ENCODE results near the gene LAMA4.

The LAMA4 gene

GRCh38 chr6:112198582-112198981 lies 55.8 kb downstream of the LAMA4 start:
- TF ChIP-seq ZFP30 (CRISPR knock-in tag; IDR thresholded peaks at IDR 0.05) (no peak), PPARA (CRISPR knock-in tag; IDR thresholded peaks at IDR 0.05; ENCODE audit: borderline replicate concordance) (no peak), ZC3H10 (CRISPR knock-in tag; IDR thresholded peaks at IDR 0.05) (no peak), GLIS3 (CRISPR knock-in tag; IDR thresholded peaks at IDR 0.05) (no peak), SNAI2 (CRISPR knock-in tag; IDR thresholded peaks at IDR 0.05) (no peak), TCF4 (CRISPR knock-in tag; IDR thresholded peaks at IDR 0.05; ENCODE audit: borderline replicate concordance) (no peak), ZNF70 (CRISPR knock-in tag; IDR thresholded peaks at IDR 0.05) (no peak), OSR1 (CRISPR knock-in tag; IDR thresholded peaks at IDR 0.05) (no peak), POU6F1 (CRISPR knock-in tag; IDR thresholded peaks at IDR 0.05; ENCODE audit: borderline replicate concordance, low read depth) (no peak)
- TF ChIP-seq, protein P1, sequence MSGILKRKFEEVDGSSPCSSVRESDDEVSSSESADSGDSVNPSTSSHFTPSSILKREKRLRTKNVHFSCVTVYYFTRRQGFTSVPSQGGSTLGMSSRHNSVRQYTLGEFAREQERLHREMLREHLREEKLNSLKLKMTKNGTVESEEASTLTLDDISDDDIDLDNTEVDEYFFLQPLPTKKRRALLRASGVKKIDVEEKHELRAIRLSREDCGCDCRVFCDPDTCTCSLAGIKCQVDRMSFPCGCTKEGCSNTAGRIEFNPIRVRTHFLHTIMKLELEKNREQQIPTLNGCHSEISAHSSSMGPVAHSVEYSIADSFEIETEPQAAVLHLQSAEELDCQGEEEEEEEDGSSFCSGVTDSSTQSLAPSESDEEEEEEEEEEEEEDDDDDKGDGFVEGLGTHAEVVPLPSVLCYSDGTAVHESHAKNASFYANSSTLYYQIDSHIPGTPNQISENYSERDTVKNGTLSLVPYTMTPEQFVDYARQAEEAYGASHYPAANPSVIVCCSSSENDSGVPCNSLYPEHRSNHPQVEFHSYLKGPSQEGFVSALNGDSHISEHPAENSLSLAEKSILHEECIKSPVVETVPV (CRISPR knock-in tag; IDR thresholded peaks at IDR 0.05) = no peak

DNA sequence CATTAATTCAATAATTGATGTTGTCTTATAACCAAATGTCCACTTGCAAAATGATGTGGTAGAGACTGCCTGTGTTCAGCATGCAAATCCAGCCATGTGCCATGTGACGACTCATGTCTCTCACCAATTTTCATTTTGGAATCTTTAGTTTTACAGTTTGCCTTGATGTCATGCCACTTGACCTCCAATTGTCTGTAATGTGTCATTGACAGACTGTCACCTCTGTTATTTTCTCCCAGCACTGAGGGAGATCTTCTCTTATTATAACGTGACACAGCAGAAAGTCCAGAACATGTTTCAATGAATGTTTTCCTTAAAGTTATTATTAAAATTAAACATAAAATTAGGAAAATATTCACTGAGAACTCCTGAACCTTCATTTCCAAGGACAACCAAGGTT lies 56.7 kb downstream of the LAMA4 start:
- TF ChIP-seq, protein P2, sequence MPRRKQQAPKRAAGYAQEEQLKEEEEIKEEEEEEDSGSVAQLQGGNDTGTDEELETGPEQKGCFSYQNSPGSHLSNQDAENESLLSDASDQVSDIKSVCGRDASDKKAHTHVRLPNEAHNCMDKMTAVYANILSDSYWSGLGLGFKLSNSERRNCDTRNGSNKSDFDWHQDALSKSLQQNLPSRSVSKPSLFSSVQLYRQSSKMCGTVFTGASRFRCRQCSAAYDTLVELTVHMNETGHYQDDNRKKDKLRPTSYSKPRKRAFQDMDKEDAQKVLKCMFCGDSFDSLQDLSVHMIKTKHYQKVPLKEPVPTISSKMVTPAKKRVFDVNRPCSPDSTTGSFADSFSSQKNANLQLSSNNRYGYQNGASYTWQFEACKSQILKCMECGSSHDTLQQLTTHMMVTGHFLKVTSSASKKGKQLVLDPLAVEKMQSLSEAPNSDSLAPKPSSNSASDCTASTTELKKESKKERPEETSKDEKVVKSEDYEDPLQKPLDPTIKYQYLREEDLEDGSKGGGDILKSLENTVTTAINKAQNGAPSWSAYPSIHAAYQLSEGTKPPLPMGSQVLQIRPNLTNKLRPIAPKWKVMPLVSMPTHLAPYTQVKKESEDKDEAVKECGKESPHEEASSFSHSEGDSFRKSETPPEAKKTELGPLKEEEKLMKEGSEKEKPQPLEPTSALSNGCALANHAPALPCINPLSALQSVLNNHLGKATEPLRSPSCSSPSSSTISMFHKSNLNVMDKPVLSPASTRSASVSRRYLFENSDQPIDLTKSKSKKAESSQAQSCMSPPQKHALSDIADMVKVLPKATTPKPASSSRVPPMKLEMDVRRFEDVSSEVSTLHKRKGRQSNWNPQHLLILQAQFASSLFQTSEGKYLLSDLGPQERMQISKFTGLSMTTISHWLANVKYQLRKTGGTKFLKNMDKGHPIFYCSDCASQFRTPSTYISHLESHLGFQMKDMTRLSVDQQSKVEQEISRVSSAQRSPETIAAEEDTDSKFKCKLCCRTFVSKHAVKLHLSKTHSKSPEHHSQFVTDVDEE (CRISPR knock-in tag; IDR thresholded peaks at IDR 0.05) = no peak
- TF ChIP-seq ISL1 (CRISPR knock-in tag; IDR thresholded peaks at IDR 0.05) (no peak), CSDC2 (CRISPR knock-in tag; IDR thresholded peaks at IDR 0.05) (no peak)
- TF ChIP-seq, protein P3, sequence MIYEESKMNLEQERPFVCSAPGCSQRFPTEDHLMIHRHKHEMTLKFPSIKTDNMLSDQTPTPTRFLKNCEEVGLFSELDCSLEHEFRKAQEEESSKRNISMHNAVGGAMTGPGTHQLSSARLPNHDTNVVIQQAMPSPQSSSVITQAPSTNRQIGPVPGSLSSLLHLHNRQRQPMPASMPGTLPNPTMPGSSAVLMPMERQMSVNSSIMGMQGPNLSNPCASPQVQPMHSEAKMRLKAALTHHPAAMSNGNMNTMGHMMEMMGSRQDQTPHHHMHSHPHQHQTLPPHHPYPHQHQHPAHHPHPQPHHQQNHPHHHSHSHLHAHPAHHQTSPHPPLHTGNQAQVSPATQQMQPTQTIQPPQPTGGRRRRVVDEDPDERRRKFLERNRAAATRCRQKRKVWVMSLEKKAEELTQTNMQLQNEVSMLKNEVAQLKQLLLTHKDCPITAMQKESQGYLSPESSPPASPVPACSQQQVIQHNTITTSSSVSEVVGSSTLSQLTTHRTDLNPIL (CRISPR knock-in tag; IDR thresholded peaks at IDR 0.05; ENCODE audit: low read depth) = no peak
- no peak for ATAC-seq

More at GRCh38 chr6:112198582-112198981, 55.8 kb downstream of the LAMA4 start:
- ATAC-seq = no peak

DNA sequence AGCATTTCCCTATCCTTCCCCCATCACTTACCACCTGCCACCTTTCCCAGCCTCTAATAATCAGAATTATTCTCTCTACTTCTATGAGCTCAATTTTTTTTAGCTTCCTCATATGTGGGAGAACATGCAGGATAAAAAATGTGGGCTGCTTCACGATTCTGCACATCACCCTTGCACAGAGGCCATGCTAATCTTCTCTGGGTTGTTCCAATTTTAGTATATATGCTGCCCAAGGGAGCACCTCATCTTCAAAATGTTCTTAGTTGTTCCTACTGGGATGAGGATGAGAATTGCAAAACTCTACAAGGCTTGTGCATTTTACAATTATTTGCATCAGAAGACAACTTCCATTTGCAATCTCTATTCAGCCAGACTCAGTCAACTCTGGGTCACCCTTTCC lies 58.1 kb downstream of the LAMA4 start:
- TF ChIP-seq ARNTL (CRISPR knock-in tag; IDR thresholded peaks at IDR 0.05; ENCODE audit: borderline replicate concordance, low read depth) = no peak
- no peak for TF ChIP-seq ZNF565 (CRISPR knock-in tag; conservative IDR thresholded peaks at IDR 0.05; ENCODE audit: low read depth)
- ATAC-seq = no peak

DNA sequence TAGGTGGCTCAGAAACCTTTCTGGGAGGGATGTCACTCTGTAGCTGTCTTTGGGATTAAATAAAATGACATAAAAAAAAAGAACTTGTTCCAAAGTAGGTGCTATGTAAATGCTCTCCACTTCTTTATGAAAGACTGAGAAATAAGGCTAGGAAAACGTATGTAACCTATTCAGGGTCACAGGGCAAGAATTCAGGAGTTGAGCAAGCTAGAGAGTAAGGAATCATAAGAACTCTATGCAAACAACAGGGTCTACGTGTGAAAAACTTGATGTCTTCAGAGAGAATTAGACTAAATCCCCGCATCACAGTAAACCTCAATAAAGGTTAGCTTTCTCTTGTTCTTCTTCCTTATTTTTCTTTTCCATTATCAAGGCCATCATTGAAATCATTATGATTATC lies 59.2 kb downstream of the LAMA4 start:
- TF ChIP-seq ARNTL (CRISPR knock-in tag; IDR thresholded peaks at IDR 0.05; ENCODE audit: borderline replicate concordance, low read depth) (no peak), ZFP3 (CRISPR knock-in tag; IDR thresholded peaks at IDR 0.05) (no peak), POU6F1 (CRISPR knock-in tag; IDR thresholded peaks at IDR 0.05; ENCODE audit: borderline replicate concordance, low read depth) (no peak), ISL1 (CRISPR knock-in tag; IDR thresholded peaks at IDR 0.05) (no peak), SNAI2 (CRISPR knock-in tag; IDR thresholded peaks at IDR 0.05) (no peak), TCF4 (CRISPR knock-in tag; IDR thresholded peaks at IDR 0.05; ENCODE audit: borderline replicate concordance) (no peak), GLIS3 (CRISPR knock-in tag; IDR thresholded peaks at IDR 0.05) (no peak), ZNF8 (CRISPR knock-in tag; IDR thresholded peaks at IDR 0.05) (no peak), RARB (CRISPR knock-in tag; IDR thresholded peaks at IDR 0.05) (no peak), ESRRG (CRISPR knock-in tag; IDR thresholded peaks at IDR 0.05) (no peak), CSDC2 (CRISPR knock-in tag; IDR thresholded peaks at IDR 0.05) (no peak)
- TF ChIP-seq, protein P2 (CRISPR knock-in tag; IDR thresholded peaks at IDR 0.05) = no peak
- no peak for ATAC-seq

Measured in SK-N-SH treated with all-trans-retinoic acid at 6 μM for 48 hours (cell line).